Left colon (tissue), 2 donors: ENCODE results near the gene CSRNP2. TPM values are rescaled to one million over a fixed set of nuclear protein-coding genes. Genes with fewer than 3 reads are reported as not detected.
A peak's percentile ranks its signal among the peaks of the same experiment; 100 is the strongest.
"Not testable (repeated sequence)": the region's sequence is repeated elsewhere in the genome, so short reads cannot be mapped to it uniquely, and the experiment has no call there.

ENCODE experiments used
- ATAC-seq: fragments of 200-7000 bp; cut with Tn5 transposase; one replicate; pipeline ENCODE4 v1.9.1; 2020; ENCODE audit warnings: mild to moderate bottlenecking, moderate library complexity
- DNase-seq, 2 donors: peaks; one replicate each; pipeline ENCODE4 v3.0.0-alpha.2; 2020
- intact Hi-C, 2 donors: fragments of 100-400 bp; cut with DNase I in 1 of 2; cut with micrococcal nuclease in 1 of 2; formaldehyde crosslinking; loops; one replicate each; pipeline versions ENCODE4 v1.11.2 to v1.14.0; 2022; cut with DNase I, micrococcal nuclease
- total RNA-seq, 2 donors: library from RNA; stranded (reverse); fragmentation: NEBNext Ultra II Directional; extraction: Animal tissue kit (Norgen Biotek cat#: 25700); gene quantifications; one replicate each; pipeline ENCODE4 v1.2.1, GENCODE V29; 2021
- donor health status: DM: no; HTN: no; CAD: no.
- donor health status: DM: yes; HTN: yes; CAD: no.

The CSRNP2 gene
- total RNA-seq, 2 donors from 2014 or later: 16.5 to 19.6 TPM

DNA sequence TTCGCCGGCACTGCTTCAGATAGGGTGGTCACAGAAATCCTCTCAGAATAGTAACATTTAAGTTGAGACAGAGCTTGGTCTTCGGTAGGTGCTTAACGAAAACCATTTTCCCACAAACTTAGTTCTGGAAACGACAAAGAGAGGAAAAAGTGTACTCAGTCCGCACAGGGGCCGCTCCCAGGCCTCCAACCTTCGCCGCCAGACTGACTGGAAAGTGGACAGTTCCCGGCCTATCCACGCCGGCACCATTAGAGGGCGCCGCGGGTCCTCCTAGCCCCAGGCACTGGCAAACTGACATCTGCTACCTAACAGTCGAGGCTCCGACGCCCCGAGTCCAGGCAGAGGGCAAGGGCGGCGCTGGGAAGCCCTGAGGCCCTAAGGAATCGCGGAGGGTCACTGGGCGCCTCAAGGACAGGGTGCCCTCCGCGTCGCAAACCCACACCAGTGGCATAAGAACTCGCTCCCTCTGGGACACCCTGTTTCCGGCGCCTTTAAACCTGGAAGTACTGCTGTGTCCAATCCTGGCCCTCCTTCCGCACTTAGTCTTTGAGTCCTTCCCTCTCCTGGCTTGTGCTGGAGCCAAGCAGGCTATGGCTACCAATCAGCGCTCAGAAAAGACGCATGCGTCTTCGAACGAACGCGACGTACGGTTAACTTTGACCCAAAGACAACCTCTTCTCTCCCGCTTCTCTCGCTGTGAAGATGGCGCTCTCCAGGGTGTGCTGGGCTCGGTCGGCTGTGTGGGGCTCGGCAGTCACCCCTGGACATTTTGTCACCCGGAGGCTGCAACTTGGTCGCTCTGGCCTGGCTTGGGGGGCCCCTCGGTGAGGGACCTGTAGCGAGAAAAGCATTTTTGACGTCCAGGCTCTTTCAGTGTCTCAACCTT, 35.5 kb downstream of the CSRNP2 start, which contains the start of gene LETMD1:
TSS of gene LETMD1 (plus strand) at position 673 of the 886 bp plus-strand sequence. CDS start at position 703, 30 bp downstream.
- ATAC-seq (peak; percentile 96), DNase-seq (peak; percentile 91 to 97)
- intact Hi-C loops: no loop called here

DNA sequence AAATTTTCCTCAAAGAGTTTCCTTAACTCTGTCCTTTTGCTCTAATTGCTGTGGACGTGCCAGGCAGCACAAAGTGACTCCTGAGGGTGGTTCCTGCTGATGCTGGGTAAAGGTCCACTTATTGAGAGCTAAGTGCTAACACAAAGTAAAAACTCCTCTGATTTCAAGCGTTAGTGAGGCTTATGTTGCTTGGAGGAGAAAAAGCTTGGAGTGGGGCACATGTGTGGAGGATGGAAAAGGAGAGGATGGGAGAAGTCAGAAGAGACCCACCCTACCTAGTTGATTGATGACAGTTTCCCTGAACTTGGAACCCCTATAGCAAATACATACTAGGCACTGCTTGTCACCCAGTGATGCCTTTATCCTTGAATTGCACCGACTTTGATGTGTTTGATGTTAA, 47.1 kb downstream of the CSRNP2 start:
- intact Hi-C loops: no loop called here
- peak; percentile 71 for ATAC-seq

GRCh38 chr12:51033457-51034089, 49.8 kb downstream of the CSRNP2 start:
- no peak for ATAC-seq
- intact Hi-C loops: no loop called here
- no peak for DNase-seq

More for the DNA sequence above, 47.1 kb downstream of the CSRNP2 start:
- peak in 1 of 2 donors; percentile 24 for DNase-seq

DNA sequence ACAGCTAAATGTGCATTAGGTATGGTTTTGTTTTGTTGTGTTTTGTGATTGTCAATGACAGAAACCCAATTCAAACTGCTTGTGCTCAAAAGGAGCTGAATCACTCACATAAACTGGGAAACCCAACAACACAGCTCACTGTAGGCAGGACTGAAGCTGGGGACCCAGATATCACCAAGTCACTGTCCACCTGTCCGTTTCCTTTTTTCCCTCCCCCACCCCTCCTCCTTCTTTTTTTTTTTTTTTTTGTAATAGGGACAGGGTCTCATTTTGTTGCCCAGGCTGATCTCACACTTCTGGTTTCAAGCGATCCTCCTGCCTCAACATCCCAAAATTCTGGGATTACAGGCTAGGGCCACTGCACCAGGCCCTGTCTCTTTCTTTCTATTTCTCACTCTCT, 50.3 kb downstream of the CSRNP2 start:
- no peak for ATAC-seq
- intact Hi-C loops: no loop called here
- no peak for DNase-seq

- DNase-seq: no peak
These were observed 54.6 kb downstream of the CSRNP2 start for GRCh38 chr12:51028813-51029150.

DNA sequence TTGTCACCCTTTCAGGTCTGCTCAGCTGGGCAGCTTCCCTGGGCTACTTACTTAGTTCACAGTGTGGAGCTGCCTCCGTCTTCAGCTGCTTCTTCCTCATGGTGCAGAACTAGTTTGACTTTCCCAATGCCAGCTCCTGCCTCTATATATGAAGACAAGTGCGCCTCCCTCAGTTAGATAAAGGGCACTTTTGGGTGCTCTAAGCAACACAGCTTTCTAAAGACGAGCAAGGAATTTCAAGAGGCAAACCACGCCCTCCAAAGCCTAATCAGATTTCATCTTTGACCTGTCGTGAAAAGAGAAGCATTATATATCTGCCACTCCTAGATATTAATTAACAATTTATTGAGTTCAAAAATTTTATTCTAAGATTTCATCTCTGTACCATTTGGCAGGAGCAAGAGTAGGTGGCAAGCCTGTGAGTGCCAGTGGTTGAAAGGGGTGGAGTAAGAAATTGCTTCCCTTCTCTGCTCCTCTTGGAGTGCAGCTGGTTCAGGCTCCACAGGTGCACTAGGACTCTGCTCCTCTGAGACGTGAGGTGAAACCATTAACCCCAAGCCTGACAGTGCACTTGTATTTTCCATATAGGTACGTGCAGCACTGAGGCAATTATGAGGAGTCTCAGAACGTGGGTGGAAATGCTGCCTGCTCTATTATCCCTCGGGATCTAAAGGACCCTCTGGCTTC, 55.1 kb downstream of the CSRNP2 start:
- ATAC-seq: peak; percentile 31
- intact Hi-C loops: no loop called here
- DNase-seq: peak; percentile 21 to 59

More at GRCh38 chr12:51028813-51029150, 54.6 kb downstream of the CSRNP2 start:
- no peak for ATAC-seq
- intact Hi-C loops: no loop called here

DNA sequence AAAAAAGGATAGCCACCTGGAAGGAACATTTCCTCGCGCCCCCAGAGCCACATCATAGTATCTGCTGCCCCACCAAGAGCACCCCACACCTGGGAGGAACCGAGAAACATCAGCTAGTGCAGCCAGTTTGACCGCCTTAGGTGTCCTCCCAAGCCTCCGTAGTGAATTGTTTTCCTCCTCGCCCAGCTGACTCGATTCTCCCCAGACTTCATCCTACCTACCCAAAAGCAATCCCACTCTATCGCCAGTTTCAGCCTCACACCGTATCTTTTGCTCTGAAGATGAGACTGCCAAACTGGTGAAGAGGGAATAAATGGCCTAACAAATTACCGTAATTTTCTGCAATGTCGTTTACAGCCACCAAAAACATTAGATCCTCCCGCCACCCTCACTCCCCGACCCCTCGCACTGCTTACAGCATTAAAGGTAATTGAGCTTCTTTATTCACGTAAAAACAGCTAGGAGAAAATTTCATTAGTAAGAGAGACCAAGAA, 56.0 kb downstream of the CSRNP2 start:
- no peak for ATAC-seq
- no peak for DNase-seq
- intact Hi-C loops: no loop called here

DNA sequence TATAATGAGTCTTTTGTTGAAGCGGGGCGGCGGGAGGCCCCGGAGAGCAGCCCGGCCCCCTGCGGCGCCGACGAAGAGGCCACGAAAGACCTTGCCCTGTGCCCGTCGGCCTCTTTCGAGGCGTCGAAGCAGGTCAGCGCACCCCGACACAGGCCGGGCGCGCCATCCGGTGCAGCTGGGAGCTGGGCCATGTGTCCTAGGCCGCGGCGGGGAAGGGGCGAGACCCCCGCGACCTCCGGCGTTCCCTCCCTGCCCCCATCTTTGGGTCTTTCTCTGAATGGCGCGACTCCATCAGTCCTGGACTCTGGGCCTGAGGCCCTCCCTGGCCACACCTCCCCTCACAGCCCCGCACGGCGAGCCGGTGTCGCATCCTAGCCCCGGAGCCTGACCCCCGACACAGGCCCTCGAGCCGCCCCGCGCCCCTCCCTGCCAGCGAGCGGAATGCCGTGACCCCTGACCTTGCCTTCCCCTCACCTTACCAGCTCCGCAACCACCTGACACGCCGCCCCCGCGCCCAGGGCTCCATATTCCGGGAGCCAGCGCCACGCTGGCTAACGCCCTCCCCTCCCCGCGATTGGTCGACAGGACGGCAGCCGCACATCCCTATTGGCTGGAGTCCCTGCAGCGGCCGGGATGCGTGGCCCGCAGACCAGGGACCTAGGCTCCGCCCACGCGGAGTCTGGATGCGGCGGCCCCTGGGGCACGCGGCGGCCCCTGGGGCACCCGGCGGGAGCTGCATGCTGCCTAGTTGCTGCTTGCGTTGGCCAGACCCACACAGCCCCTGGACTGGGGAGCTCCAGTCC, 57.4 kb downstream of the CSRNP2 start, which contains the start of gene SLC11A2:
TSS of gene SLC11A2 (minus strand) at position 549 of the 803 bp plus-strand sequence. CDS start 15,656 bp downstream, outside the sequence.
- DNase-seq: peak; percentile 96 to 97
- intact Hi-C loops: no loop called here
- ATAC-seq: peak; percentile 90

- intact Hi-C loops: no loop called here
- no peak for DNase-seq
- ATAC-seq: no peak
These were observed 58.0 kb downstream of the CSRNP2 start for GRCh38 chr12:51025338-51025835.

DNA sequence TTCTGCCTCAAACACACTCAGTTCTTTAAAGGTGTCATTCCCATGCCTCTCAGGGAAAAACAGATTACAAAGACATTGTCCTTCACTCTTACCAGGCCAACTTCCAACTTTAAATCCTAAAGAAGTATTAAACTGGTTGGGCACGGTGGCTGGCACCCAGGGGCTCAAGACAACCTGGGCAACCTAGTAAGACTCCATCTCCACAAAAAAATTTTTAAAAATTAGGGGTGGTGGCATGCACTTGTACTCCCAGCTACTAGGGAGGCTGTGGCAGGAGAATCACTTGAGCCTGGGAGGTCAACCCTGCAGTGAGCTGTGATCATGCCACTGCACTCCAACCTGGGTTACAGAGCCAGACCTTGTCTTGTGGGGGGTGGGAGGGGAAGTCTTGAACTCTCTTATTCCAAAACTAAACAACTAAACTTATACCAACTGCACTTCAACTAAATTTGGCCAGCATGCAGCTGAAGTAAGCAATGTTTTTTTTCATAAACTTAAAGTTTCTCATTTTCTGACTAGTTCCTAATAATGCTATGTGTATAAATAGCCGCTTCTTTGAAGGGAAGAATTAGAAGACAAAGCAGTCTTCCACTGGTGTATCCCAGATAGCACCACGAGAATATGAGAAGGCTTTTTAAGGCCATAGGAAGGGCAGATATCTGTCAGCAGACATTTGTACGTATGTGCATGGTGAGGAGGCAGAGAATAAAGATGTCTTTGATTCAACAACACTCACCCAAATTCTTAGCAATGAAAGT, 59.6 kb downstream of the CSRNP2 start:
- ATAC-seq: no peak
- DNase-seq: no peak
- intact Hi-C loops: no loop called here

DNA sequence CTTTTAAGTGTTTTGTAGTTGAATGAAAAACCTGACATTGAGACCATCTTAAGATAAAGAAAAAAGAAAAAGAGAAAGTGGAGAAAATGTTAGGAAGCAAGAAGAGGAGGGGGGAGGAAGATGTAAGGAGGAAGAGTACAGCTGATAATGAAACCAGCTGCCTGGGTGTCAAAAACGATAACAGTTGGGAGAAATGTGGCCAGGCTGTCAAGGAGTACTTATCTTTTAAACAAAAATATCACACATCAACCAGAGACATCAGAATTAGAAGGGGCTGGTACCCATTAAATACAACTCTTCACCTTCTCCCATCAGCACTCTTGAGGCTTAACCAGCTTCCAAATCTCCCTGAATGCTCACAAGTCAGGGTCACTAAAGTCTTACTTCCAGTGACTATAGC, 61.7 kb downstream of the CSRNP2 start:
- intact Hi-C loops: no loop called here
- no peak for ATAC-seq
- DNase-seq: no peak

DNA sequence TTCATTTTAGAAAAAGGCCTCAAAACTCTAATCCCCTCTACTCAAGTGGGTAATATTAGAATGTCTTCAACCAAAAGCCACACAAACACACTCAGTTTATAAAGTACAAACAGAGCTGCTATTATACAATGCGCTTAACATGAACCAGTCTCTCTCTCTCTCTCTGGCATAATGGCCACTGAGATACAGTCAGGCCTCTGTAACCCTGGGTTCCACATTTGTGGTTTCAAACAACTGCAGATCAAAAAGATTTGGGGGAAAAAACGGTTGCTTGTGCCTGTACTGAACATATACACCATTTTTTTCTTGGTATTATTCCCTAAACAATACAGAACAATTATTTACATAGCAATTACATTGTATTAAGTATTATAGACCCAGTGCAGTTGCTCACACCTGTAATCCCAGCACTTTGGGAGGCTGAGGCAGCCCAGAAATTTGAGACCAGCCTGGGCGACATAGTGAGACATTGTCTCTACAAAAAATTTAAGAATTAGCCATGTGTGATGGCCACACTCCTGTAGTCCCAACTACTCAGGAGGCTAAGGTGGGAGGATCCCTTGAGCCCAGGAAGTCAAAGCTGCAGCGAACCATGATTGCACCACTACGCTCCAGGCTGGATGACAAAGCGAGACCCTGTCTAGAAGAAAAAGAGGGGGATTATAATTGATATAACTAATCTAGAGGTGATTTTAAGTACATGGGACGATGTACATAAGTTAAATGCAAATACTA, 62.8 kb downstream of the CSRNP2 start:
- intact Hi-C loops: no loop called here
- no peak for DNase-seq
- no peak for ATAC-seq

GRCh38 chr12:51019927-51020326, 63.5 kb downstream of the CSRNP2 start:
- ATAC-seq: no peak
- DNase-seq: no peak
- intact Hi-C loops: no loop called here

DNA sequence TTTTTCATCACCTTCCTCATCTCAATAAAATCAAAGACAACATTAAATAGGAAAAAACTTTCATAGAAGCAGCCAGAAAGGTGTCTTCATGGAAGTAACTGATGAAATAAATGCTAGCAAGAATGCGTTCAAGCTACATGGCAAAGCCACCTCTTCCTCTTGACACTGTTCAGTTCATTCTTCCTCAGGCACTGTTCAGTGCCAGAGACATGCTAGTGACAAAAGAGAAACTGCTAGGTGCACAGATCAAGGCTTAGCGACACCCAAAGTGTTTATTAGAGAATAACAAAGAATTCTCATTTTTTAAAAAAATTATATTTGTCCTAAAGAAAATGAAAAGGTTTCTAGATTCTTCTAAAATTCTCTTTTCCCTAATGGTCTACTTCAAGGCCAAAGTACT, 64.4 kb downstream of the CSRNP2 start:
- intact Hi-C loops: no loop called here
- ATAC-seq (no peak), DNase-seq (no peak)

DNA sequence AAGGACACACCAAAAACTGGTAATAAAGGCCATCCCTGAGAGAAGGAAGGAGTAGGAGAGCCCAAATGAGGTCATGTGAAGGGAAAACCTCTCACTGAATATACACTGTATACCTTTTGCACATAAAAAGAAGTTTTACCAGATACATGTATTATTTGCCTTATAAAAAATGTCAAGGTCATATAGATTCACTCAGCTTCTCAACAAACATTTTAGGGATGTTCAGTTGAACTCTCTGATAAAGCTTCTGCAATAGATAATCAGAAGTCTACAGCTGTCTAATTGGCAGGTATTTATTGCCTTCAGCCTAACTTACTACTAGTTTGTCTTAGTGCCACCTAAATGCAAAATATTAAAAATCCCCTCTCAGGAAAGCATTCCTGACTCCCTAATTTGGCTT, 65.9 kb downstream of the CSRNP2 start:
- DNase-seq (no peak), ATAC-seq (no peak)
- intact Hi-C loops: no loop called here

DNA sequence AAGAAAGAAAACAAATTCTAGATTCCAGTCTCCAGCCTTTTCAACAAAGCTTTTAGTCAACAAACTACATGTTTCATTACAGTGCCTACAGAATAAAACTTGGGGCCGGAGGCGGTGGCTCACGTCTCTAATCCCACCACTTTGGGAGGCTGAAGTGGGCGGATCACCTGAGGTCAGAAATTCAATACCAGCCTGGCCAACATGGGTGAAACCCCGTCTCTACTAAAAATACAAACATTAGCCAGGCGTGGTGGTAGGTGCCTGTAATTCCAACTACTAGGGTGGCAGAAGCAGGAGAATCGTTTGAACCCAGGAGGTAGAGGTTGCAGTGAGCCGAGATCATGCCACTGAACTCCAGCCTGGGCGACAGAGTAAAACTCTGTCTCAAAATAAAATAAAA, 68.9 kb downstream of the CSRNP2 start:
- ATAC-seq, DNase-seq, intact Hi-C loops: not testable (repeated sequence)

DNA sequence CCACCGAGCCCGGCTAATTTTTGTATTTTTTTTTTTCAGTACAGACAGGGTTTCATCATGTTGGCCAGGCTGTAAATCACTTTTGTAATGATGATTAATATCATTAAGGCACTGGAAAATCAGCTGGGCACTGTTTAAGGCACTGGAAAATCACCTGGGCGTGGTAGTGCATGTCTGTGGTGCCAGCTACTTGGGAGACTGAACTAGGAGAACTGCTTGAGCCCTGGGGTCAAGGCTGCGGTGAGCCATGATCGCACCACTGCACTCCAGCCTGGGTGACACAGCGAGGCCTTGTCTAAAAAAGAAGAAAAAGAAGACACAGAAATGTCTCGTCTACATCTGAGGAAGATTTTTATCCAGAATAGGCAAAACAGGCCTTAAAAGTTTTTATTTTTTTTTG, 70.0 kb downstream of the CSRNP2 start:
- DNase-seq (no peak), ATAC-seq (no peak)
- intact Hi-C loops: no loop called here
